Measurements from ENCODE around the gene PHF2.

The PHF2 gene

GRCh38 chr9:93630806-93631411 lies 54.5 kb downstream of the PHF2 start:
- DNase-seq (ENCODE audit: low spot score), result no peak

DNA sequence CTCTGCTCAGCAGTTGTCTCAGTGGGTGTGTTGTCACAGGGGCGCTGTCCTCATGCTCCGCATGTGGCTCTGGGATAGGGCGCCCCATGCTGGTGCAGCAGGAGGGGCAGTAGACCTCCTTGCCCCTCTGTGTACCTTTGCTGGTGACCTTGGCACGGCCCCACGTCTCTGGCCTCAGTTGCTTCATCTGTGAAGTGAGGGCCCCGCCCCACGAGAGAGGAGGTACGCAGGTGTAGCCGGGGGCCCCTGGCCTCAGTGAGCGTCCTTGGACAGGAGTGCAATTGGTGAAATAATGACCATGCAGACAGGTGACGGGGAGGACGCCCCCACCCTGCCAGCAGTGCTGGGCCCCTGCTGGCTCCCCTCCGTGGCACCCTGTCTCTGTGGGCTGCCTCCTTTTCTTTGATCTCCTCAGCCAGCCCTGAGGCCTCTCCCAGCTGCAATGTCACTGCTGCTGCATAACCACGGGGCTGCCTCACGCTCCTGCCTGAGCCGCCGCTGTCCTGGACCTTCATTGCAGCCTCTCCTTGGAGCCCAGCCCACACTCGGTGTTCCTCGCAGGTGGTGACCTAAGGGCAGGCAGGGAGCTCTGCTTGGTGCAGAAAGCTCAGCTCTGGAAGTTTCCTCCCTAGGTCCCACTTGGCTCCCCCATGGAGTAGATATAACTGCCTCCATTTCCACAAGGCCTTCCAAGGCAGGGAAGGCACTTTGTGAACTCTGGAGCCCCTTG lies 57.3 kb downstream of the PHF2 start:
- DNase-seq (ENCODE audit: low spot score), result no peak

DNA sequence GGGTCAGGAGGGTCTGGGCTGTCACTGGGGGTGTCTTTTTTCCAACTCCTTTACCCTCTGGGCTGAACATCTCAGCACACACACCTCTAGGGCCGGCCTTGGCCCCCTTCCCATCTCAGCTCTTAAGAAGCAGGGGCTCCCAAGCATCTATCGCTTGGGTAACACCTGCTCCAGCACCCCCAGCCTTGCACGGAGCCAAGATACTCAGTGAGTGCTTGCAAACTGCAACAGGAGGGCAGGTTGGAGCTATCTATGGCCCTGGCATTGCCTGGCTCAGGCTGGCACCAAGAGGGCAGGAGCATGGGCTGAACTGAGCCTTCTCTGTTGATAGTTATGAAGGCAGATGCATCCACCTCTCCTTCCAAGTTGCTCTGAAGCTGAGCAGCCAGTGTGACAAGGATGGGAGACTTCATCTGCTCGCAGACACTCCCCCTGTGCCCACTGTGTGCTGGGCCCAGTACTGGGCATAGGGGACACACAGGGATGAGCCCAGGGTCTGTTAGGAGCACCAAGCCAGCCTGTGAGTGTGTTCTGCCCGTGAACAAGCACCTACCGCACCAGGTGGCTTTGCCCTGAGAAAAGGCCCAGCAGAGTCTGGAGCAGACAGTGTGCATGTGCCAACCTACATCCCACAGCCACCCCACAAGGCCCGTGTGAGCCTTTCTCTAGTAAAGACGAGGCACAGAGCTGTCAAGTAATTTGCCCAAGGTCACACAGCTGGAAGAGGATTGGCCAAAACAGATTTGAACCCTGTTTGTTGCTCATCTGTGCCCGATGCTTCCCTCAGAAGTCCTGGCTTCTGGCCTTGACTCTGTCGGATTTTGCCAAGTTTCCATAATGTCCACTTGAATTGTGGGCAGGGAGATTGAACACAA lies 58.2 kb downstream of the PHF2 start:
- DNase-seq (ENCODE audit: low spot score), result no peak

DNA sequence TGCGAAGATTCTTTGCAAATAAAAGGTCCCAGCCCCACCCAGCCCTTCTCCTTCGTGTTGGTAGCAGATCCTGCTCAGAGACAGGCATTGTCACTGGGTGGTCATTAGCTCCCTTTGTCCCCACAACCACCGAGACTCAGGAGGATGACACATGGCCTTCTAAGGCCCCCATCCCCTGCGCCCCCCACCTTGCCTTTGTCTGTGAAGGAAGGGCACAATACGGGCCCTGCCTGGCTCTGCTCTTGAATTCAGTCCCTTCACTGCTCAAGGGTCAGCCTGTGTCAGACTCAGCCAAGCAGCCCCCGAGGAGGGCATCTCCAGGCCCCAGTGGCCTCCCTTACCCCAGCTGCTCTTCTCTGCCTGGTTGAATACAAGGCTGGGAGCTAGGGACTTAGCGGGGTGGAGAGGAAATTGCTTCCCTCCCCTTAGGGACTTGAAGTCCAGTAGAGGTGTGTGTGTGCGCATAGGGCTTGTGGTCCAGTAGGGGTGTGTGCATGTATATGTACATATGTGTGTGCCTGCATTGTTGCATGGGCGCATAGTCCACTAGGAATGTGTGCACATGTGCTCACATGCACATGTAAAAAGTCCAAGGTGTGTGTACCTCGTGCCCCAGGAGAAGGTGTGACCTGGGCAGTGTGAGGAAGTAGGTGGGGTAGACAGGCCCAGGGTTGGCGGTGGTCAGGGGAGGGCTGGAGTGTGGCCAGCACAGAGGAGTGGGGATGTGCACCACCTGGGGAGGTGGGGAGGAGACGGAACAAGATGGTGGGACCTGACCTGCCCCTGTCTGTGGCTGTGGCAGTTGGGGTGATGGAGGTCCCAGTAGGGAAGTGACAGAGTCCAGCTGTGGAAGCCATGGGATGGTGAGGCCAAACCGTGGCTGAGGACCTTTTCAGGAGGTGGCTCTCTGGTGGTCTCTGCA lies 59.1 kb downstream of the PHF2 start:
- no peak for DNase-seq (ENCODE audit: low spot score)

DNA sequence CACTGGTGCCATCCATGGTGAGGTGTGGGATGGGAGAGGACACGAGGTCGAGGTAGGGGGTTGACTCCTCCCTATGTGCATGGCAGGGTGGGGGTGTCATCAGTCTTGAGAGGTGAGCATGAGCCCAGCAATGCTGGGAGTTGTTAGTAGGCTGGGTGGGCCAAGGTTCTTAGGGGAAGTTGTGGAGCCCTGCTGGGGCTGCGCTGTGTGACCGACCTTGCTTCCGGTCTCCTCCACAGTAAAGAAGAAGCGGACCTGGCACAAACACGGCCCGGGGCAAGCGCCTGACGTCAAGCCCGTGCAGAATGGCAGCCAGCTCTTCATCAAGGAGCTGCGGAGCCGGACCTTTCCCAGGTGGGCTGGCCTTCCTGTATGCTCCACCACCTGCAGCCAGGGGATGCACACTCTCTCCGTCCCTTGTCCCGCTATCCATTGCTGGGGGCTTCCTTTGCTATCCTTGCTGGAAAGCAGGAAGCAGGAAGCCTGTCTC lies 59.8 kb downstream of the PHF2 start:
- DNase-seq (ENCODE audit: low spot score), result no peak

DNA sequence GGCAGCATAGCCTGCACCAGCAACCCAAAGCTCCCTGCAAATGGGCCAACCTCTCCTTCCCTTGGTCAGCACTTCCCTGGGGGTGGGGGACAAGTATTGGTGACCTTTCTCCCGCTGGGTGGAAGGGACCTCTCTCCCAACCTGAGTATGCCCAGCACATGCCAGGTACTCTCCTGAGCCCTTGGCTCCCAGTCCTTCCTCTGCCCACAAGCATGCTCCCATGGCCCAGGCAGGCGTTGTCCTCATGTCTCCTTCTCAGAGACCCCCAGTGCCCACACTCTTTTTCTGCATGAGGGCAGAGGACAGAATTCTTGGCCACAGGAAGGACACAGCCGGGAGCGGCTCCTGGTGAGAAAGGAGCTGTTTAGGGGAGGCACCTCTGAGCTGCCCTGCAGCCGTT lies 60.3 kb downstream of the PHF2 start:
- DNase-seq (ENCODE audit: low spot score), result no peak

GRCh38 chr9:93637886-93638285 lies 61.5 kb downstream of the PHF2 start:
- DNase-seq (ENCODE audit: low spot score), result no peak

GRCh38 chr9:93640027-93640426 lies 63.6 kb downstream of the PHF2 start:
- DNase-seq (ENCODE audit: low spot score), result no peak

DNA sequence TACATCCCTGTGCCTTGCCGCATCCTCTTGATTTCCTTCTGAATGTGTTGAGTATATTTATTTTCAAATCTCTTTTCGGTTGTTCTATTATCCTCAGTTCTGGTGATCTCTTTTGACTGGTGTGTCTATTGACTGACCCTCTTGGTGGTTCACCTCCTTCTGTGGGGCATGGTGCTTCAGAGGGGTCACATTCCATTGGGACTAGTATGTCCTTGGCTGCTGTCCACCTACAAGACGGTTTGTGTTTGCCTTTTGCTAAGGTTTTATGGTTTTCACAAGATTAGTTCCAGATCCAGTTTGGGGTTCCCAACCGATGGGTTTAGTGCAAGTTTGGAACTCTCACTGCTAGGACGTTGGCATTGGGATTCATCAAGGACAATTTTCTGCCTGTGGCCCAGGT lies 66.6 kb downstream of the PHF2 start:
- DNase-seq (ENCODE audit: low spot score), result no peak

GRCh38 chr9:93644397-93645088 lies 68.2 kb downstream of the PHF2 start:
- DNase-seq (ENCODE audit: low spot score), result no peak

DNA sequence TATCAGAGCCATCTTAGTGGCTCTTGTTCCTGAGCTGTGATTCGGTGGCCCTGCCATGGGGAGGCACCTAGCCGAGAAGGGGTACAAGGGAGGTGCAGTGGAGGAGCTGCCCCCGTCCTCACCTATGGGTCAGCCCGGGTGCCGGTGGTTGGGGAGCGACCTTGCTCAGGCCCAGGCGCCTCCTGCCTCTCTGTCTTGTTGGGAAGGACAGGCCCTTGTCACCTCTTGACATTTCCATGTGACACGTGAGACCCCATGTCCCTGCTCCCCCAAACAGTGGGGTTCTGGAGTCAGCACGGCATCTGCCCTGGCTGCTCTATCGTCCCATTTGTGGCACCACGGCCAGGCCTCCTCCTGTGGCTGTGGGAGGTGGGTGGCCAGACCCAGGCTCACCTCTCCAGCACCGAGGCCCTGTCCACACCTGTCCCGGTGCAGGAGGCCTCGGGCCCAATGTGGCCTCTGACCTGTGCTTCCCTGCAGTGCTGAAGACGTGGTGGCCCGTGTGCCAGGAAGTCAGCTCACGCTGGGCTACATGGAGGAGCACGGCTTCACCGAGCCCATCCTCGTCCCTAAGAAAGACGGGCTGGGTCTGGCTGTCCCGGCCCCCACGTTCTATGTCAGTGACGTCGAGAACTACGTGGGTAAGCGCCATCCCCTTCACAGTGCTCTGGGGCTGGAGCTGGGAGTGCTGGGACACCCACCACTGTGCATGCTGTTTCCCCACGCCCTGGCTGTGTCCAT lies 68.9 kb downstream of the PHF2 start:
- no peak for DNase-seq (ENCODE audit: low spot score)

GRCh38 chr9:93645921-93646639 lies 69.7 kb downstream of the PHF2 start:
- no peak for DNase-seq (ENCODE audit: low spot score)

- no peak for DNase-seq (ENCODE audit: low spot score)
These were observed 70.3 kb downstream of the PHF2 start for GRCh38 chr9:93646640-93647178.

DNA sequence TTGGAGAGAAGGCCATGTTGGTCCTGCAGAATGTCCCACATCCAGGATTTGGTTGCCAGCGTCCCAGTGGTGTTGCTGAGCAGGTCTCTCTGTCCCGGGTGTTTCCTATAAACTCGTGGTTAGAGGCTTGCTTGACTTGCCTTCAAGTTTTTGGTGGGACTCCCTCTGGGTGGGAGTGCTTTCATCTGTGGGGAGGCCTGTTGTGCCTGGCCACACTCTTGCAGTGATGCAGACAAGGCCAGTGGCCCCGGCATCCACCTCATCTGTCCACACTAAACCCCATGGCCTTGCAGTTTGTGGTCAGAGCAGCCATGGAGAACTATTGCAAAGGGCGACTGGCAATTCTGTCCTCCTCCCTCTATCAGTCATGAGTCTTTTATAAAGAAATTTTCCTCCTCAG lies 71.8 kb downstream of the PHF2 start:
- no peak for DNase-seq (ENCODE audit: low spot score)

DNA sequence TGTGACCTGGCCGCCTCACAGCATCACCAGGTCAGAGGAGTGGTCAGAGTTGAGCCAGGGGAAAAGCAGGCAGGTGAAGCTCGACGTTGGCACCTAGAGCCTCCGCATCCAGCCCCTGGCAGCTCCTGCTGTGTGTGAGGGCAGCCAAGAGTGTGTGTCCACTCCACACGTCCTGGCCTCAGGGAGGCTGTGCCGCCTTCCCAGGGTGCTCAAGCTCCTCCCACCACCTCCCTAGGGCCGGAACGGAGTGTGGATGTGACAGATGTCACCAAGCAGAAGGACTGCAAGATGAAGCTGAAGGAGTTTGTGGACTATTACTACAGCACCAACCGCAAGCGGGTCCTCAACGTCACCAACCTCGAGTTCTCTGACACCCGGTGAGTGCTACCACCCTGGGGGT lies 72.5 kb downstream of the PHF2 start:
- DNase-seq (ENCODE audit: low spot score), result no peak

DNA sequence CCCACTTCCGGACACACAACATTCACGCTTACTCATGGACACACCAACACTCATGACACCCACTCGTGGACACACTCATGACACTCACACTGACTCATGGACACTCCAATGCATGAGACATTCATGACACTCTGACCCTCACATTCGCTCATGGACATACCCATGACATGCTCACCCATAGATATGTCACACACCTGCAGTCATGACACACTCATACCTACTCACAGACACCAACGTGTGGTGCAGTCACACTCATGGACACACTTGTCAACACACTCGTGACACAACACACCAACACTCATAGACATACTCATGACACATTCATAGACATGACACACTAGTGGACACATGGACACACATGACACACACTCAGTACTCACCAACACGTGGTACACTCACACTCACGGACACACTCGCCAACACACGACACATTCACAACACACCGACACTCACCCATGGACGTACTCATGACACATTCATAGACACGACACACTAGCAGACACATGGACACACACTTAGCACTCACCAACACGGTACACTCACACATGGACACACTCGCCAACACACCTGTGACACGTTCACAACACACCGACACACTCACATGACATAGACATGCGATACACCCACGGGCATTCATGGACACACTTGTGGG lies 73.4 kb downstream of the PHF2 start:
- no peak for DNase-seq (ENCODE audit: low spot score)

- DNase-seq (ENCODE audit: low spot score), result no peak
These were observed 74.1 kb downstream of the PHF2 start for GRCh38 chr9:93650448-93650847.

DNA sequence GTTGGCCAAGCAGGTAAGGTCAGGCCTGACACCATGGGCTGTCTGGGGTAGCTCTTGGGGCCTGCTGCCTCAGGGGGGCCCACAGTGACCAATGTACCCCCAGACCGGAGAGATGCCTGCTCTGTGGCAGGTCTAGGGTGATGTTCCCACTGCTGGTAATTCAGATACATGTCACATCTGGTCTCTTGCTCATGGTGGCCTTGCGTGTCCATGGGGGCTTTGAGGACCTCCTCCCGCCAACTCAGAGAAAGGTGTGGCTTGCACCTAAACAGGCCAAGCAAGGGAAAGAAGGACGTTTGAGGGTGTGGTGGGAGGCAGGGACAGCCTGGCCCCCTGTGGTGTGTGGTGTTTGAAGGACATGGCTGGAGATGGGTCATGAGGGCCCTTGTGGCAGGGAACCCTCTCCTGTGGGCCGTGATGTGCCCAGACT lies 75.2 kb downstream of the PHF2 start:
- no peak for DNase-seq (ENCODE audit: low spot score)

Measured in CD4-positive, alpha-beta T cell treated with Interleukin-2 at 100 ng/mL for 4 hours (primary cell).